ENCODE data around the gene CBFA2T3.

Gene CBFA2T3

DNA sequence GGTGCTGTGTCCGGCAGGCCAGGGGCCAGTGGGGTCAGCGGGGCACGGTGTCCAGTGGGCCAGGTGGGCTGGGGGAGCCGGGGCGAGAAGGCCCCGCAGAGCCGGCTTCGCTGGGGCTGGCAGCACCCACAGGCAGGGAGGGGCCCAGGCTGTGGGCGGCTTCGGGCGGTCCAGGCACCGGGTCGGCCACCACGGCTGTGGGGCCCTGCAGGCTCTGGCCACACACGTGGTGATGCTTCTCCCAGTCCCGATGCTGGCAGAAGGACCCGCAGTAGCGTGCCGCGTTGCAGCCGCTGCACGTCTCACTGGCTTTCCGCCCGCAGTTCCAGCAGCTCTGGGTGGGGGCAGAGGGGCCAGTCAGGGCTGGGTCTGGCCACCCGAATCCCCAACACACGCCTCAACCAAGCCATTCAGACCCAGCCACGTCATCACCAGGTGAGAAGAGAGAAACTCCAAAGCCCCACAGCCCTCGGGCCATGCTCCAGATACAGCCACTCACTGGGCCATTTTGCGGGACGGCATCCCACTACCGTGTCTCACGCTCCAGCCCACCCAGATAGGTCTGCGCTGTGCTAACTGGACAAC, 100.0 kb downstream of the CBFA2T3 start:
- H3K36me3 ChIP-seq (ENCODE audit: insufficient read depth, low read length), result no peaks in the 10 kb centered on the region
- H3K79me2 ChIP-seq (ENCODE audit: control insufficient read depth, insufficient read depth, low read length, unreplicated experiment), result no peaks in the 10 kb centered on the region
- H2AFZ ChIP-seq (ENCODE audit: low read length, unreplicated experiment), result no peak overlapping the region
- no peak overlapping the region for H3K4me3 ChIP-seq (ENCODE audit: low read depth, low read length)
- H3K27ac ChIP-seq (ENCODE audit: low read depth, low read length), result no peak overlapping the region
- no peaks in the 10 kb centered on the region for H3K27me3 ChIP-seq (ENCODE audit: insufficient read depth, low read length)
- H3K4me1 ChIP-seq (ENCODE audit: control insufficient read depth, insufficient read depth, low read length, unreplicated experiment), result no peaks in the 10 kb centered on the region

- H3K36me3 ChIP-seq (ENCODE audit: insufficient read depth, low read length), result no peaks in the 10 kb centered on the region
- H3K79me2 ChIP-seq (ENCODE audit: control insufficient read depth, insufficient read depth, low read length, unreplicated experiment), result no peaks in the 10 kb centered on the region
- H3K4me3 ChIP-seq (ENCODE audit: low read depth, low read length), result no peak overlapping the region
- H3K4me1 ChIP-seq (ENCODE audit: control insufficient read depth, insufficient read depth, low read length, unreplicated experiment), result no peaks in the 10 kb centered on the region
- peaks cover 3% of the 10 kb centered on the region; the same call in 1 of the 2 replicates for H3K27me3 ChIP-seq (ENCODE audit: insufficient read depth, low read length)
- H2AFZ ChIP-seq (ENCODE audit: low read length, unreplicated experiment), result no peak overlapping the region
- H3K27ac ChIP-seq (ENCODE audit: low read depth, low read length), result no peak overlapping the region
Observed at GRCh38 chr16:88875703-88876234, 101.2 kb downstream of the CBFA2T3 start.

- Histone ChIP-seq H2AFZ (ENCODE audit: low read length, unreplicated experiment) (no peak overlapping the region), H3K27ac (ENCODE audit: low read depth, low read length) (no peak overlapping the region), H3K36me3 (ENCODE audit: insufficient read depth, low read length) (no peaks in the 10 kb centered on the region), H3K27me3 (ENCODE audit: insufficient read depth, low read length) (peaks cover 9% of the 10 kb centered on the region; the same call in 1 of the 2 replicates), H3K4me3 (ENCODE audit: low read depth, low read length) (no peak overlapping the region), H3K79me2 (ENCODE audit: control insufficient read depth, insufficient read depth, low read length, unreplicated experiment) (no peaks in the 10 kb centered on the region), H3K4me1 (ENCODE audit: control insufficient read depth, insufficient read depth, low read length, unreplicated experiment) (no peaks in the 10 kb centered on the region)
Observed at GRCh38 chr16:88874938-88875599, 101.9 kb downstream of the CBFA2T3 start.

- H3K4me1 ChIP-seq (ENCODE audit: control insufficient read depth, insufficient read depth, low read length, unreplicated experiment), result no peaks in the 10 kb centered on the region
- peaks cover 9% of the 10 kb centered on the region; the same call in 1 of the 2 replicates for H3K27me3 ChIP-seq (ENCODE audit: insufficient read depth, low read length)
Observed at GRCh38 chr16:88872650-88873331, 104.2 kb downstream of the CBFA2T3 start.

DNA sequence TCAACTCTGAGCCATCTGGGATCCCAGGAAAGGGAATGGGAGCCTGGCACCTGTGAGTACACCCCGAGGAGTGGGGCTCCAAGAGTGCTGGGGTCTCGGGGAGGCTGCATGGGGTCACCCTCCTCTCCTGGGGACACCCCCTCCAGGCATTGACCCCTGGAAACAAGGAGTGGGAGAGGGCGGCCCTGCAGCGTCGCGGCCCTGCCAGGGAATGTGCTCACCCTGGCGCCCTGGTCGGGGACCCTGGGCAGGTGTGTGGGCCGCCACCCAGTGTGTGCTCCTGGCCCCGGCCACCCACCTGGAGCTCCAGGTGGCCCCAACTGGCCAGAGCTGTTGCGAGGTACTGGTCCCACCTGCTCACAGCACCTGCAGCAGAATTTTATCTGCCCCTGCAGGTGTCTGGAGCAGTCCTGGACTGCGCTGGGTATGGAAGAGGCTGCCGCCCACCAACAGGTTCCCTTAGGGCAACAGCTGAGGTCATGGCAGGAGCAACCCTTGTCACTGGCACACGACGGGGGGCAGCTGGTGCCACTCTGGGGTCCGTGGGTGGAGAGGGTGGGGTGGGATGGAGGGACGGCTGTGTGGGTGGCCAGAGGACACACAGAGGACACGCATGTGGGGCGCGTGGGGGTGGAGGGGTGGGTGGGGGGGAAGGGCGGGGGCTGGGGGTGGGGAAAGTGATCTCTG, 105.1 kb downstream of the CBFA2T3 start:
- Histone ChIP-seq H3K27me3 (ENCODE audit: insufficient read depth, low read length) (peaks cover 9% of the 10 kb centered on the region; the same call in 1 of the 2 replicates), H2AFZ (ENCODE audit: low read length, unreplicated experiment) (no peak overlapping the region), H3K4me3 (ENCODE audit: low read depth, low read length) (no peak overlapping the region), H3K4me1 (ENCODE audit: control insufficient read depth, insufficient read depth, low read length, unreplicated experiment) (no peaks in the 10 kb centered on the region), H3K27ac (ENCODE audit: low read depth, low read length) (no peak overlapping the region), H3K36me3 (ENCODE audit: insufficient read depth, low read length) (no peaks in the 10 kb centered on the region), H3K79me2 (ENCODE audit: control insufficient read depth, insufficient read depth, low read length, unreplicated experiment) (no peaks in the 10 kb centered on the region)

More at GRCh38 chr16:88872650-88873331, 104.2 kb downstream of the CBFA2T3 start:
- Histone ChIP-seq H2AFZ (ENCODE audit: low read length, unreplicated experiment) (no peak overlapping the region), H3K36me3 (ENCODE audit: insufficient read depth, low read length) (no peaks in the 10 kb centered on the region), H3K4me3 (ENCODE audit: low read depth, low read length) (no peak overlapping the region), H3K79me2 (ENCODE audit: control insufficient read depth, insufficient read depth, low read length, unreplicated experiment) (no peaks in the 10 kb centered on the region), H3K27ac (ENCODE audit: low read depth, low read length) (no peak overlapping the region)

DNA sequence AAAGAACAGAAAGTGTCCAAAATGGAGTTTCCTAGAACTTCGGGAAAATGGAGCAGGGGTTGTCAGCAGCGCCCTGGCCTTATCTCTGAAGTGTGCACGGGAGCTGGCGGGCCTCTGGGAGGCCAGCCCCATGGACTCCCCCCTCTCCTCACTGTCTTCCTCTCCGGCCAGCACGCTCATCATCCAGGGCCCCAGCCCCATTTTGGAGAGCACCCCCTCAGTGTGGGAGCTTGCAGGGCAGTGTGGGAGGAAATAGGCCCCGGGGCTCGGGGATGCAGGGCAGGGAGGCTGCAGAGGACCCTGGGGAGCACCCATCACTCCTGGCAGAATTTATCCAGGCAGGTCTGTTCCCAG, 105.7 kb downstream of the CBFA2T3 start:
- peaks cover 9% of the 10 kb centered on the region; the same call in 1 of the 2 replicates for H3K27me3 ChIP-seq (ENCODE audit: insufficient read depth, low read length)
- H3K4me1 ChIP-seq (ENCODE audit: control insufficient read depth, insufficient read depth, low read length, unreplicated experiment), result no peaks in the 10 kb centered on the region
- peak overlapping the region; percentile 42 for H2AFZ ChIP-seq (ENCODE audit: low read length, unreplicated experiment)
- no peak overlapping the region for H3K27ac ChIP-seq (ENCODE audit: low read depth, low read length)
- H3K79me2 ChIP-seq (ENCODE audit: control insufficient read depth, insufficient read depth, low read length, unreplicated experiment), result no peaks in the 10 kb centered on the region
- no peaks in the 10 kb centered on the region for H3K36me3 ChIP-seq (ENCODE audit: insufficient read depth, low read length)
- 0 out of 2 replicates have a peak overlapping the region, but pooled peaks have one; percentile 31 for H3K4me3 ChIP-seq (ENCODE audit: low read depth, low read length)

DNA sequence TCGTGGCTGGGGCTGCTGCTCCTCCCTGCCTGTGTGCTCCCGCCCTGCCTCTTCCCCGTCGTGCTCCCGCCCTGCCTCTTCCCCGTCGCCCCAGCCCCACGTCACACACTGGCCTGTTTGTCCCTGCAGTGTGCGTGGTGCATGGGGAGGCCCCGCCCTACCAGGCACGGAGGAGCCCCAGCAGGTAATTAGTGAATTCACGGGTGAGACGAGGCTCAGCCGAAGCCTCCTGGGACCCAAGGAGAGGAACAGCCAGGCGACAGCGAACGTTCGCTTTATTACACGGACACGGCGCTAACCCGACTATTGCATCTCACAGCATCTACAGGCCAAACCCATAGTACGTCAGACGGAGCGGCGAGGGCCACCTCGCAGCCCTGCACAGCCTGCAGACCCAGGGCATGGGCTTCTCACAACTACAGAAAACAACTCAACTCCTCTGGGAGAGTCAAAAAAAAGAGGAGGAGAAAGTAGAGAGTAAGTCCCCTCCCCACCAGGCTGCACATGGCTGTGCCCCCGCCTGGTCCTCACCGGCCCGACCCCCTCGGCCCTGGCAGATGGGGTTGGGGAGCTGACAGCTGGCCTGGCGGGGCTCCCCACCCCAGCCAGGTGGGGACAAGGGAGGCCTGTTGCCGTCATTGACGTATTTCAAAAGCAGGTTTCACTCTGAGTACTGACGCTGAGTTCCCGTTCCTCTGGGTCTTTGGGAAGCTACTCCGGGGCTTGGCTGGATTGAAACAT, 106.2 kb downstream of the CBFA2T3 start:
- Histone ChIP-seq H3K36me3 (ENCODE audit: insufficient read depth, low read length) (no peaks in the 10 kb centered on the region), H3K4me3 (ENCODE audit: low read depth, low read length) (0 out of 2 replicates have a peak overlapping the region, but pooled peaks have one; percentile 31), H3K4me1 (ENCODE audit: control insufficient read depth, insufficient read depth, low read length, unreplicated experiment) (no peaks in the 10 kb centered on the region), H2AFZ (ENCODE audit: low read length, unreplicated experiment) (peak overlapping the region; percentile 42), H3K27me3 (ENCODE audit: insufficient read depth, low read length) (peaks cover 9% of the 10 kb centered on the region; the same call in 1 of the 2 replicates), H3K27ac (ENCODE audit: low read depth, low read length) (no peak overlapping the region), H3K79me2 (ENCODE audit: control insufficient read depth, insufficient read depth, low read length, unreplicated experiment) (no peaks in the 10 kb centered on the region)

DNA sequence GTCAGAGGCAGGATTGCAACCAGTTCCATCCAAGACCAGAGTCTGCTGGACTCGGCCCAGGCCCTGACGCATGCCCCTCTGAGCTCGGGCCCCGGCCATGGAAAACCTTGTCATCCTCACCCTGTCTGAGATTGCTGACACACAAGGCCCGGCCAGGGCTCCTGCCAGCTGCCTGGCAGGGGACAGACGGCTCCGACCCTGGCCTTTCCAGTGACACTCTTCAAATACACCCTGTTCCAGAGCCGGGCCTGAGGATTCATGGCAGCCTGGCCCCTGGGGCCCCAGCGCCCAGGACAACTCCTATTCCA, 107.4 kb downstream of the CBFA2T3 start:
- Histone ChIP-seq H3K4me3 (ENCODE audit: low read depth, low read length) (no peak overlapping the region), H3K27me3 (ENCODE audit: insufficient read depth, low read length) (peaks cover 9% of the 10 kb centered on the region; the same call in 1 of the 2 replicates), H2AFZ (ENCODE audit: low read length, unreplicated experiment) (no peak overlapping the region), H3K27ac (ENCODE audit: low read depth, low read length) (no peak overlapping the region), H3K79me2 (ENCODE audit: control insufficient read depth, insufficient read depth, low read length, unreplicated experiment) (no peaks in the 10 kb centered on the region), H3K4me1 (ENCODE audit: control insufficient read depth, insufficient read depth, low read length, unreplicated experiment) (no peaks in the 10 kb centered on the region), H3K36me3 (ENCODE audit: insufficient read depth, low read length) (no peaks in the 10 kb centered on the region)

DNA sequence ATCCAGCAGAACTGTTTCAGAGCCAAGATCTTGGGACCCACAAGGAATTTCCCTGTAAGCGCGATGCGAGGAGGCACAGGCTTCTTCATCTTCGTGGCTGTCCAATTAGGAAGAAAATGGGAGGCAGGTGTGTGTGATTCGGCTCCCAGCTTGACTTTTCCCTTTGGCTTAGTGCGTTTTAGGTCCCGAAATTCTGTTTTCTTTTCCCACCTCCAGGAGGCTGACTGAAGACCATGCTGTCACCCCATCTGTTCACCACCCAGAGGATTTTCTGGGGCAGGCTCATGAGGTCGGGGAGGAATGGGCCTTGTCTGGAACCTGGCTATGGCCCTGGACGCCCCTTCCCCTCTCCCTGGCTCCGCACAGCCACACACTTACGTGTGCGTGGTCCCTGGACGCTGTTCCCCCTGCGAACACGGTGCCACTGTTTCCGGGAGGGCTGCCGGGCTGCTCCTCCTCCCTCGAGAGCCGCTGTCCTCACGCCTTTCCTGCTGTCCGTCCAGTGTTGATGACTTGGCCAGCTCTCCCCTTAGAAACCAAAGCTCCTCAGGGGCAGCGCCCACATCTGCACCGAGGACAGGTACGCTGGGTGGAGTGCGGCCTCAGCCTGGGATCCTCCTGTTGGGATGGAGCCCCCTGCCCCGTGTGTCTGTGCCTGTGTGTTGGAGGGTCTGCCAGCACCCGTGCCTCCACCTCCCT, 107.9 kb downstream of the CBFA2T3 start:
- H3K27ac ChIP-seq (ENCODE audit: low read depth, low read length), result no peak overlapping the region
- no peak overlapping the region for H2AFZ ChIP-seq (ENCODE audit: low read length, unreplicated experiment)
- H3K27me3 ChIP-seq (ENCODE audit: insufficient read depth, low read length), result peaks cover 9% of the 10 kb centered on the region; the same call in 1 of the 2 replicates
- H3K36me3 ChIP-seq (ENCODE audit: insufficient read depth, low read length), result no peaks in the 10 kb centered on the region
- no peak overlapping the region for H3K4me3 ChIP-seq (ENCODE audit: low read depth, low read length)
- no peaks in the 10 kb centered on the region for H3K4me1 ChIP-seq (ENCODE audit: control insufficient read depth, insufficient read depth, low read length, unreplicated experiment)
- H3K79me2 ChIP-seq (ENCODE audit: control insufficient read depth, insufficient read depth, low read length, unreplicated experiment), result no peaks in the 10 kb centered on the region

All from ACC112 (cell line).